Panc1 (cell line): Measurements from ENCODE around the gene SARS2.

ENCODE experiments used
- POLR2AphosphoS5 ChIP-seq: IDR thresholded peaks from 2 replicates; pipeline ENCODE4 v1.6.1; 2012; ENCODE audit warnings: mild to moderate bottlenecking, low read depth, low read length, moderate library complexity
- TCF7L2 ChIP-seq: IDR thresholded peaks from 2 replicates; pipeline ENCODE4 v1.6.1; 2011; ENCODE audit warnings: mild to moderate bottlenecking, low read depth, low read length, inconsistent platforms
- TF ChIP-seq, protein P1 (sequence below): fragments of 450-650 bp; IDR thresholded peaks from 2 replicates; pipeline ENCODE4 v1.5.1; 2017; ENCODE audit warnings: mild to moderate bottlenecking
- TF ChIP-seq, protein P2 (sequence below), 2 experiments: IDR thresholded peaks; 2 replicates each; pipeline ENCODE4 v1.6.1; 2011 to 2012; ENCODE audit warnings: low read depth in 2 of 2, control low read depth in 1 of 2, low read length in 1 of 2, mild to moderate bottlenecking in 1 of 2, moderate library complexity in 1 of 2; ENCODE audit not compliant: insufficient read depth in 1 of 2

DNA sequence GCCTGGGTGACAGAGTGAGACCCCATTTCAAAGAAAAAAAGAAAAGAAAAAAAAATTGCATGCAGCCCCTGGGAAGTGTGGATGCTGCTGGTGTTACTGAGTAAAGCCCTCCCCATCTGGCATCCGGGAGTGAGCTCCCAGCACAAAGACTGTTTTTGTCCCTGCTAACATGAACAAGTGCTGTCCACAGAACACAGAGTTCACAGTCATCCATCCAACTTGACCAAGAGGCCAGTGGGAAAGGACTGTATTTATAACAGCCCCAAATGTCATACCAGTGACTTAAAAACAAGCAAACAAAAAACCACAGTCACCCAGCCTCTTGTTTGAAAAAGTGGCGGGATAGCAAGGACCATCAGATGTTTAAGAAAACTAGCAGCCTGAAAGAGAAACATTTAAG is 34.2 kb upstream of the SARS2 start:
- TF ChIP-seq, protein P1, sequence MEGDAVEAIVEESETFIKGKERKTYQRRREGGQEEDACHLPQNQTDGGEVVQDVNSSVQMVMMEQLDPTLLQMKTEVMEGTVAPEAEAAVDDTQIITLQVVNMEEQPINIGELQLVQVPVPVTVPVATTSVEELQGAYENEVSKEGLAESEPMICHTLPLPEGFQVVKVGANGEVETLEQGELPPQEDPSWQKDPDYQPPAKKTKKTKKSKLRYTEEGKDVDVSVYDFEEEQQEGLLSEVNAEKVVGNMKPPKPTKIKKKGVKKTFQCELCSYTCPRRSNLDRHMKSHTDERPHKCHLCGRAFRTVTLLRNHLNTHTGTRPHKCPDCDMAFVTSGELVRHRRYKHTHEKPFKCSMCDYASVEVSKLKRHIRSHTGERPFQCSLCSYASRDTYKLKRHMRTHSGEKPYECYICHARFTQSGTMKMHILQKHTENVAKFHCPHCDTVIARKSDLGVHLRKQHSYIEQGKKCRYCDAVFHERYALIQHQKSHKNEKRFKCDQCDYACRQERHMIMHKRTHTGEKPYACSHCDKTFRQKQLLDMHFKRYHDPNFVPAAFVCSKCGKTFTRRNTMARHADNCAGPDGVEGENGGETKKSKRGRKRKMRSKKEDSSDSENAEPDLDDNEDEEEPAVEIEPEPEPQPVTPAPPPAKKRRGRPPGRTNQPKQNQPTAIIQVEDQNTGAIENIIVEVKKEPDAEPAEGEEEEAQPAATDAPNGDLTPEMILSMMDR = no peak
- TF ChIP-seq POLR2AphosphoS5 (no peak), TCF7L2 (no peak)
- TF ChIP-seq, protein P2, sequence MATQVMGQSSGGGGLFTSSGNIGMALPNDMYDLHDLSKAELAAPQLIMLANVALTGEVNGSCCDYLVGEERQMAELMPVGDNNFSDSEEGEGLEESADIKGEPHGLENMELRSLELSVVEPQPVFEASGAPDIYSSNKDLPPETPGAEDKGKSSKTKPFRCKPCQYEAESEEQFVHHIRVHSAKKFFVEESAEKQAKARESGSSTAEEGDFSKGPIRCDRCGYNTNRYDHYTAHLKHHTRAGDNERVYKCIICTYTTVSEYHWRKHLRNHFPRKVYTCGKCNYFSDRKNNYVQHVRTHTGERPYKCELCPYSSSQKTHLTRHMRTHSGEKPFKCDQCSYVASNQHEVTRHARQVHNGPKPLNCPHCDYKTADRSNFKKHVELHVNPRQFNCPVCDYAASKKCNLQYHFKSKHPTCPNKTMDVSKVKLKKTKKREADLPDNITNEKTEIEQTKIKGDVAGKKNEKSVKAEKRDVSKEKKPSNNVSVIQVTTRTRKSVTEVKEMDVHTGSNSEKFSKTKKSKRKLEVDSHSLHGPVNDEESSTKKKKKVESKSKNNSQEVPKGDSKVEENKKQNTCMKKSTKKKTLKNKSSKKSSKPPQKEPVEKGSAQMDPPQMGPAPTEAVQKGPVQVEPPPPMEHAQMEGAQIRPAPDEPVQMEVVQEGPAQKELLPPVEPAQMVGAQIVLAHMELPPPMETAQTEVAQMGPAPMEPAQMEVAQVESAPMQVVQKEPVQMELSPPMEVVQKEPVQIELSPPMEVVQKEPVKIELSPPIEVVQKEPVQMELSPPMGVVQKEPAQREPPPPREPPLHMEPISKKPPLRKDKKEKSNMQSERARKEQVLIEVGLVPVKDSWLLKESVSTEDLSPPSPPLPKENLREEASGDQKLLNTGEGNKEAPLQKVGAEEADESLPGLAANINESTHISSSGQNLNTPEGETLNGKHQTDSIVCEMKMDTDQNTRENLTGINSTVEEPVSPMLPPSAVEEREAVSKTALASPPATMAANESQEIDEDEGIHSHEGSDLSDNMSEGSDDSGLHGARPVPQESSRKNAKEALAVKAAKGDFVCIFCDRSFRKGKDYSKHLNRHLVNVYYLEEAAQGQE (IDR thresholded peaks at IDR 0.05; ENCODE audit: insufficient read depth in 1 of 2, low read depth in 2 of 2, low read length in 1 of 2) = no peak
